Coronary artery (tissue), 2 donors: ENCODE results near the gene TMEM147.

Experiments
- DNase-seq: peaks from one replicate; pipeline ENCODE4 v3.0.0-alpha.2; 2017; ENCODE audit warnings: low spot score
- H3K27ac ChIP-seq, 2 donors: fragments of 200-600 bp; sonication (generic); one replicate each; pipeline ENCODE4 v1.5.1; 2016 to 2019
- H3K4me3 ChIP-seq: fragments of 200-600 bp; sonication (generic); 2 replicates; pipeline ENCODE4 v1.5.1; 2016; ENCODE audit warnings: mild to moderate bottlenecking, moderate library complexity
- TF ChIP-seq, protein P1 (sequence below): fragments of 200-600 bp; sonication (generic); IDR thresholded peaks from one replicate; pipeline ENCODE4 v1.5.1; 2019; ENCODE audit warnings: antibody characterized with exemption

The TMEM147 gene

GRCh38 chr19:35545855-35546381 is 492 bp downstream of the TMEM147 start:
- no peak for DNase-seq
- Histone ChIP-seq H3K4me3 (peak overlapping the region; percentile 92), H3K27ac (peak overlapping the region; percentile 46 to 91)
- TF ChIP-seq, protein P1, sequence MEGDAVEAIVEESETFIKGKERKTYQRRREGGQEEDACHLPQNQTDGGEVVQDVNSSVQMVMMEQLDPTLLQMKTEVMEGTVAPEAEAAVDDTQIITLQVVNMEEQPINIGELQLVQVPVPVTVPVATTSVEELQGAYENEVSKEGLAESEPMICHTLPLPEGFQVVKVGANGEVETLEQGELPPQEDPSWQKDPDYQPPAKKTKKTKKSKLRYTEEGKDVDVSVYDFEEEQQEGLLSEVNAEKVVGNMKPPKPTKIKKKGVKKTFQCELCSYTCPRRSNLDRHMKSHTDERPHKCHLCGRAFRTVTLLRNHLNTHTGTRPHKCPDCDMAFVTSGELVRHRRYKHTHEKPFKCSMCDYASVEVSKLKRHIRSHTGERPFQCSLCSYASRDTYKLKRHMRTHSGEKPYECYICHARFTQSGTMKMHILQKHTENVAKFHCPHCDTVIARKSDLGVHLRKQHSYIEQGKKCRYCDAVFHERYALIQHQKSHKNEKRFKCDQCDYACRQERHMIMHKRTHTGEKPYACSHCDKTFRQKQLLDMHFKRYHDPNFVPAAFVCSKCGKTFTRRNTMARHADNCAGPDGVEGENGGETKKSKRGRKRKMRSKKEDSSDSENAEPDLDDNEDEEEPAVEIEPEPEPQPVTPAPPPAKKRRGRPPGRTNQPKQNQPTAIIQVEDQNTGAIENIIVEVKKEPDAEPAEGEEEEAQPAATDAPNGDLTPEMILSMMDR = no peak

DNA sequence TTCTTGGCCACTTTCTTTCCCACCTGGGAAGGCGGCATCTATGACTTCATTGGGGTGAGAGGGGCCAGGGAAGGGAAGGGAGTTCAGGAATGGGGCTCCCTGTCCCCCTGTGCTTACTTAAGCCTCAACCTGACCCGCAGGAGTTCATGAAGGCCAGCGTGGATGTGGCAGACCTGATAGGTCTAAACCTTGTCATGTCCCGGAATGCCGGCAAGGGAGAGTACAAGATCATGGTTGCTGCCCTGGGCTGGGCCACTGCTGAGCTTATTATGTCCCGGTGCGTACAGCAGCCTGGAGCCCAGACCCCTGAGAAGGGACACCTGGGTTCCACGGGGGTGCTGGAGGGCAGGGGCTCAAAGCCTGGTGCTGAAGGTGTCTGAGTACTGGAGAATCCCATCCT is 1.1 kb downstream of the TMEM147 start:
- Histone ChIP-seq H3K27ac (no peak overlapping the region), H3K4me3 (peak overlapping the region; percentile 92)
- TF ChIP-seq, protein P1 = no peak
- no peak for DNase-seq

GRCh38 chr19:35549174-35549788 is 3.9 kb downstream of the TMEM147 start:
- H3K27ac ChIP-seq = no peak overlapping the region

GRCh38 chr19:35549879-35550523 is 4.6 kb downstream of the TMEM147 start:
- Histone ChIP-seq H3K27ac (no peak overlapping the region), H3K4me3 (no peak overlapping the region)
- TF ChIP-seq, protein P1 = no peak
- no peak for DNase-seq

More at GRCh38 chr19:35549174-35549788, 3.9 kb downstream of the TMEM147 start:
- H3K4me3 ChIP-seq = no peak overlapping the region
- TF ChIP-seq, protein P1 = peak; percentile 56
- DNase-seq = no peak

DNA sequence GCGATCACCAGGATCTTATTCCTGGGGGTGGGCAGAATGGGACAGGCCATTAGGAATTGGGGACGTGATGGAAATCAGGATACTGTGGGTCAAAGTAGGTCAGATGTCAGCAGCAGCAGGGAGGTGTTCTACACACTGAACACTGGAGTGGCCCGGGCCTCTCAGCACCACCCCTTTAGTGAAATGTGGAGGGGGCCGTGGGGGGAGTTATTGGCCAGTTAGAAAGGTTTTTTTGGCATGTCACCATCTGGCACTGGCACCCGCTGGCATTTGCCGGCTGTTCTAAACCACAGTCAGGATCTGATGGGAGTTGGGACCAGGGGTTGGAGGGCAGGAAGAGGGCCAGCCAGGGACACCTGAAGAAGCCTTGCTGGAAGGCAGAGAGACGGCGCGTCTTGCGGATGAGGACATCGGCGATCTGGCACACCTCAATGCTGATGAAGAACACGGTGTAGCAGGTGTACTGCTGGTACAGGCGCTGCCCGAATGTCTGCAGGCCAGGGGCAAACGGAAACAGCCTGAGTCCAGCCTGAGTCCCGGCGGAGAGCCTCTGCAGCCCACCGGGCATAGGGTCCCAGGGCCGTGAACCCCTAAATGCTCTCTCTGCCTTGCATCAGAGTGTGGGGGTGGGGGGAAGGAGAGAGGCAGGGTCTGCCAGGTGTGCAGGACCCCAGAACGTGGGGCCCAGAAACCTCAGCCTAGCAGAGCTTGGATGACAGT is 5.8 kb downstream of the TMEM147 start:
- no peak for DNase-seq
- H3K4me3 ChIP-seq = no peak overlapping the region
- no peak overlapping the region for H3K27ac ChIP-seq
- TF ChIP-seq, protein P1 = no peak

- TF ChIP-seq, protein P1 = no peak
- H3K4me3 ChIP-seq = no peak overlapping the region
- H3K27ac ChIP-seq = no peak overlapping the region
- no peak for DNase-seq
Observed at GRCh38 chr19:35552534-35553384, 7.3 kb downstream of the TMEM147 start.
